HCT116 (cell line): ENCODE results near the gene CAMK2A. TPM values are rescaled to one million over a fixed set of nuclear protein-coding genes. Genes with fewer than 3 reads are reported as not detected.

Source experiments
- ATAC-seq: fragments of 200-7000 bp; cut with Tn5 transposase; 2 replicates; pipeline ENCODE4 v1.9.1; 2020; ENCODE audit warnings: mild to moderate bottlenecking, moderate library complexity
- BruUV-seq: library from RNA; stranded (reverse); fragments of 400-500 nt; replicated peaks from 2 replicates; lab custom pipeline; 2021; lab: Mats Ljungman, UMichigan
- CTCF ChIA-PET: fragments of 300-600 bp; sonication (Branson Sonifier 250); formaldehyde crosslinking; loops from one replicate; lab custom pipeline; 2021; ENCODE audit warnings: antibody characterized with exemption; lab: Charles Lee
- POLR2A ChIA-PET: fragments of 300-600, 350-600 bp; sonication (Branson Sonifier 250); formaldehyde crosslinking; loops from one replicate; lab custom pipeline; 2021; ENCODE audit warnings: antibody characterized with exemption; lab: Charles Lee
- RAD21 ChIA-PET, 2 experiments: fragments of 300-600 bp; sonication (Branson Sonifier 250); formaldehyde crosslinking; loops; one replicate each; lab custom pipeline; 2023; ENCODE audit warnings: low total read pairs in 2 of 2; ENCODE audit not compliant: uncharacterized antibody in 2 of 2, unreplicated experiment in 2 of 2, low non-redundant PET in 1 of 2; lab: Charles Lee
- DNase-seq: peaks from one replicate; pipeline ENCODE4 v3.0.0-alpha.2; 2010; ENCODE audit warnings: low read depth, low spot score
- H2AFZ ChIP-seq: fragments of 200-600 bp; shearing (Covaris generic), sonication (generic); 2 replicates; pipeline ENCODE4 v1.6.1; 2017; ENCODE audit warnings: low read depth, mixed run types, mixed read lengths, antibody characterized with exemption, low read length; ENCODE audit not compliant: poor library complexity, severe bottlenecking
- H3K27ac ChIP-seq: 2 replicates; pipeline ENCODE4 v1.5.1; 2012; ENCODE audit warnings: low read depth, low read length
- H3K27me3 ChIP-seq: fragments of 200-600 bp; sonication (generic); 2 replicates; pipeline ENCODE4 v1.6.1; 2016; ENCODE audit warnings: mixed run types, low read length, mixed read lengths; ENCODE audit not compliant: insufficient read depth
- H3K36me3 ChIP-seq, 2 experiments: fragments of 200-500 bp in 1 of 2; fragments of 200-600 bp in 1 of 2; sonication (Bioruptor generic) in 1 of 2; sonication (generic) in 1 of 2; 2 replicates each; pipeline versions ENCODE4 v1.5.1 to v1.6.1; 2014 to 2016; ENCODE audit warnings: low read length in 2 of 2, inconsistent platforms in 1 of 2, mixed read lengths in 1 of 2, mixed run types in 1 of 2; ENCODE audit not compliant: insufficient read depth in 2 of 2, control insufficient read depth in 1 of 2
- H3K4me1 ChIP-seq, 2 experiments: fragments of 200-600 bp in 1 of 2; sonication (generic) in 1 of 2; 2 replicates each; pipeline versions ENCODE4 v1.5.1 to v1.6.1; 2012 to 2017; ENCODE audit warnings: low read length in 2 of 2, inconsistent platforms in 1 of 2, mild to moderate bottlenecking in 1 of 2, mixed read lengths in 1 of 2, mixed run types in 1 of 2, moderate library complexity in 1 of 2; ENCODE audit not compliant: insufficient read depth in 2 of 2, control insufficient read depth in 1 of 2
- H3K4me2 ChIP-seq: fragments of 200-600 bp; sonication (generic); 2 replicates; pipeline ENCODE4 v1.6.1; 2017; ENCODE audit warnings: mixed run types, low read length, mixed read lengths
- H3K4me3 ChIP-seq, 2 experiments: fragments of 200-600 bp in 1 of 2; sonication (generic) in 1 of 2; replicated peaks in 1 of 2; 2 replicates each; pipeline ENCODE4 v1.5.1; 2011 to 2016; ENCODE audit warnings: low read length in 2 of 2, control low read depth in 1 of 2, low read depth in 1 of 2, mild to moderate bottlenecking in 1 of 2, mixed read lengths in 1 of 2, mixed run types in 1 of 2
- H3K79me2 ChIP-seq: fragments of 200-600 bp; sonication (generic); 2 replicates; pipeline ENCODE4 v1.6.1; 2017; ENCODE audit warnings: mild to moderate bottlenecking, mixed run types, low read length, moderate library complexity, mixed read lengths; ENCODE audit not compliant: insufficient read depth
- H3K9ac ChIP-seq: fragments of 200-600 bp; sonication (generic); 2 replicates; pipeline ENCODE4 v1.6.1; 2016; ENCODE audit warnings: low read length, mixed read lengths
- H3K9me2 ChIP-seq: fragments of 200-600 bp; sonication (generic), shearing (Covaris generic); 2 replicates; pipeline ENCODE4 v1.6.1; 2017; ENCODE audit warnings: mixed run types, mild to moderate bottlenecking, moderate library complexity; ENCODE audit not compliant: insufficient read depth
- H3K9me3 ChIP-seq, 2 experiments: fragments of 200-500 bp in 1 of 2; fragments of 200-600 bp in 1 of 2; sonication (Bioruptor generic) in 1 of 2; sonication (generic) in 1 of 2; 2 replicates each; pipeline ENCODE4 v1.6.1; 2014 to 2017; ENCODE audit warnings: low read length in 2 of 2, mixed read lengths in 2 of 2, inconsistent platforms in 1 of 2, low read depth in 1 of 2, mild to moderate bottlenecking in 1 of 2, mixed run types in 1 of 2, moderate library complexity in 1 of 2; ENCODE audit not compliant: control insufficient read depth in 1 of 2, insufficient read depth in 1 of 2
- H4K20me1 ChIP-seq: fragments of 200-600 bp; sonication (generic), shearing (Covaris generic); 2 replicates; pipeline ENCODE4 v1.6.1; 2017; ENCODE audit warnings: mixed run types, mild to moderate bottlenecking, moderate library complexity; ENCODE audit not compliant: insufficient read depth
- CBX3 ChIP-seq: IDR thresholded peaks from 2 replicates; pipeline ENCODE4 v1.6.1; 2012; ENCODE audit warnings: low read depth
- CEBPB ChIP-seq: IDR thresholded peaks from 2 replicates; pipeline ENCODE4 v1.6.1; 2012; ENCODE audit warnings: low read depth
- EZH2 ChIP-seq: fragments of 200-600 bp; sonication (generic); IDR thresholded peaks from 2 replicates; pipeline ENCODE4 v1.6.1; 2017; ENCODE audit warnings: antibody characterized with exemption, mixed run types
- EZH2phosphoT487 ChIP-seq: fragments of 200-600 bp; IDR thresholded peaks from 2 replicates; pipeline ENCODE4 v1.6.1; 2018; ENCODE audit warnings: antibody characterized with exemption, borderline replicate concordance
- JUND ChIP-seq: IDR thresholded peaks from 2 replicates; pipeline ENCODE4 v1.6.1; 2012
- MAX ChIP-seq: IDR thresholded peaks from 2 replicates; pipeline ENCODE4 v1.6.1; 2012
- POLR2A ChIP-seq: IDR thresholded peaks from 2 replicates; pipeline ENCODE4 v1.7.0; 2011; ENCODE audit warnings: borderline replicate concordance; ENCODE audit not compliant: insufficient read depth, insufficient read length; ENCODE audit errors: extremely low read depth
- POLR2AphosphoS5 ChIP-seq: IDR thresholded peaks from 2 replicates; pipeline ENCODE4 v1.6.1; 2011; ENCODE audit warnings: mild to moderate bottlenecking, low read depth, low read length, moderate library complexity
- SIN3A ChIP-seq: IDR thresholded peaks from 2 replicates; pipeline ENCODE4 v1.6.1; 2012; ENCODE audit warnings: low read depth
- SRF ChIP-seq: IDR thresholded peaks from 2 replicates; pipeline ENCODE4 v1.6.1; 2012; ENCODE audit warnings: low read depth
- TCF7L2 ChIP-seq: IDR thresholded peaks from 2 replicates; pipeline ENCODE4 v1.7.0; 2011; ENCODE audit warnings: borderline replicate concordance, inconsistent platforms; ENCODE audit not compliant: insufficient read depth, insufficient read length; ENCODE audit errors: extremely low read depth
- YY1 ChIP-seq: IDR thresholded peaks from 2 replicates; pipeline ENCODE4 v1.6.1; 2011; ENCODE audit warnings: low read length, low read depth, moderate library complexity, mild to moderate bottlenecking; ENCODE audit not compliant: insufficient replicate concordance; ENCODE audit errors: extremely low read depth
- ZFX ChIP-seq: fragments of 450-650 bp; IDR thresholded peaks from 2 replicates; pipeline ENCODE4 v1.6.1; 2017
- intact Hi-C: fragments of 100-400 bp; cut with micrococcal nuclease; formaldehyde crosslinking; loops from 2 replicates; pipeline ENCODE4 v1.10.0; 2022
- total RNA-seq: library from RNA; stranded (reverse); gene quantifications from one replicate; pipeline ENCODE4 v1.2.1, GENCODE V29; 2021; ENCODE audit not compliant: unreplicated experiment

CAMK2A gene
- total RNA-seq, 1 experiment from 2014 or later, result not detected

GRCh38 chr5:150271923-150272322, 17.6 kb downstream of the CAMK2A start:
- H3K79me2 ChIP-seq, result no peaks in the 10 kb centered on the region
- intact Hi-C loops, result loop anchor here (1.0 kb wide), 2 partner anchors 78 to 164 kb away; no protein-coding TSS in a partner anchor
- CTCF ChIA-PET, result interaction anchor here (1.4 to 1.8 kb wide), 3 partner anchors 19 to 164 kb away, joined by 4 to 20 read pairs (median 4); no protein-coding TSS in a partner anchor
- H3K4me3 ChIP-seq, result no peak overlapping the region
- no peak for TF ChIP-seq ZFX
- no peak for TF ChIP-seq POLR2A
- TF ChIP-seq EZH2phosphoT487, result no peak
- no peak for TF ChIP-seq SIN3A
- TF ChIP-seq, all 23 proteins: peak for 0
- H3K27ac ChIP-seq, result no peak overlapping the region
- no peaks in the 10 kb centered on the region for H3K36me3 ChIP-seq
- no peak overlapping the region for H2AFZ ChIP-seq
- H3K4me2 ChIP-seq, result no peak overlapping the region
- no peak for ATAC-seq
- no peaks in the 10 kb centered on the region for H3K9me3 ChIP-seq
- ChIA-PET RAD21 (interaction anchor here (1.0 kb wide), 1 partner anchor 164 kb away, joined by 3 to 6 read pairs; no protein-coding TSS in a partner anchor), POLR2A (interaction anchor here (1.0 kb wide), 1 partner anchor 21 kb away, joined by 3 read pairs; no protein-coding TSS in a partner anchor)
- no peaks in the 10 kb centered on the region for H3K27me3 ChIP-seq
- DNase-seq, result no peak
- no peak overlapping the region for H3K9ac ChIP-seq
- no peaks in the 10 kb centered on the region for H4K20me1 ChIP-seq
- H3K4me1 ChIP-seq, result no peaks in the 10 kb centered on the region; a peak in 1 of 4 replicates
- no TSS peak for BruUV-seq
- H3K9me2 ChIP-seq, result no peaks in the 10 kb centered on the region

GRCh38 chr5:150271296-150271692, 18.3 kb downstream of the CAMK2A start:
- Histone ChIP-seq H3K4me1 (no peaks in the 10 kb centered on the region; a peak in 2 of 4 replicates), H3K9me2 (no peaks in the 10 kb centered on the region), H3K4me3 (no peak overlapping the region), H3K36me3 (no peaks in the 10 kb centered on the region), H3K9me3 (no peaks in the 10 kb centered on the region), H3K4me2 (no peak overlapping the region), H3K79me2 (no peaks in the 10 kb centered on the region), H4K20me1 (no peaks in the 10 kb centered on the region), H2AFZ (no peak overlapping the region), H3K27ac (no peak overlapping the region), H3K27me3 (no peaks in the 10 kb centered on the region), H3K9ac (no peak overlapping the region)
- ATAC-seq, result no peak
- no TSS peak for BruUV-seq
- ChIA-PET RAD21 (no interaction called here), POLR2A (no interaction called here), CTCF (interaction anchor here (0.7 to 1.6 kb wide), 2 partner anchors 19 to 79 kb away, joined by 3 to 4 read pairs; no protein-coding TSS in a partner anchor)
- no peak for DNase-seq
- TF ChIP-seq CBX3, result no peak
- no peak for TF ChIP-seq JUND
- TF ChIP-seq SRF, result no peak
- no peak for TF ChIP-seq POLR2AphosphoS5
- no peak for TF ChIP-seq YY1
- no peak for TF ChIP-seq TCF7L2
- TF ChIP-seq EZH2, result no peak
- TF ChIP-seq CEBPB, result no peak
- TF ChIP-seq MAX, result no peak
- intact Hi-C loops, result no loop called here
